T-helper 1 cell treated with Interleukin-12 subunit alpha and Interleukin-12 subunit beta and Interleukin-4 antibody, amounts not matched to agents 30 μg/mL and 1 μg/mL, for 36 hours (primary cell): ENCODE measurements around the gene TMEM147.

ENCODE experiments used
- H3K27ac Mint-ChIP-seq: one replicate; pipeline ENCODE4 v1.8.0; 2021; ENCODE audit warnings: mild to moderate bottlenecking, mixed read lengths
- H3K27me3 Mint-ChIP-seq: one replicate; pipeline ENCODE4 v1.8.0; 2021; ENCODE audit warnings: low read depth, mixed read lengths
- H3K36me3 Mint-ChIP-seq: one replicate; pipeline ENCODE4 v1.8.0; 2021; ENCODE audit warnings: low read depth, mixed read lengths
- H3K4me1 Mint-ChIP-seq: one replicate; pipeline ENCODE4 v1.8.0; 2021; ENCODE audit warnings: low read depth, mixed read lengths
- H3K4me3 Mint-ChIP-seq: one replicate; pipeline ENCODE4 v1.8.0; 2021; ENCODE audit warnings: mild to moderate bottlenecking, moderate library complexity, mixed read lengths
- H3K9me3 Mint-ChIP-seq: one replicate; pipeline ENCODE4 v1.8.0; 2021; ENCODE audit warnings: mixed read lengths

TMEM147 gene

GRCh38 chr19:35549174-35549788, 3.9 kb downstream of the TMEM147 start:
- Mint-ChIP-seq H3K4me1 (peaks cover 21% of the 10 kb centered on the region), H3K36me3 (peaks cover 7% of the 10 kb centered on the region), H3K9me3 (no peaks in the 10 kb centered on the region), H3K27me3 (no peaks in the 10 kb centered on the region), H3K27ac (no peak overlapping the region), H3K4me3 (no peak overlapping the region)

DNA sequence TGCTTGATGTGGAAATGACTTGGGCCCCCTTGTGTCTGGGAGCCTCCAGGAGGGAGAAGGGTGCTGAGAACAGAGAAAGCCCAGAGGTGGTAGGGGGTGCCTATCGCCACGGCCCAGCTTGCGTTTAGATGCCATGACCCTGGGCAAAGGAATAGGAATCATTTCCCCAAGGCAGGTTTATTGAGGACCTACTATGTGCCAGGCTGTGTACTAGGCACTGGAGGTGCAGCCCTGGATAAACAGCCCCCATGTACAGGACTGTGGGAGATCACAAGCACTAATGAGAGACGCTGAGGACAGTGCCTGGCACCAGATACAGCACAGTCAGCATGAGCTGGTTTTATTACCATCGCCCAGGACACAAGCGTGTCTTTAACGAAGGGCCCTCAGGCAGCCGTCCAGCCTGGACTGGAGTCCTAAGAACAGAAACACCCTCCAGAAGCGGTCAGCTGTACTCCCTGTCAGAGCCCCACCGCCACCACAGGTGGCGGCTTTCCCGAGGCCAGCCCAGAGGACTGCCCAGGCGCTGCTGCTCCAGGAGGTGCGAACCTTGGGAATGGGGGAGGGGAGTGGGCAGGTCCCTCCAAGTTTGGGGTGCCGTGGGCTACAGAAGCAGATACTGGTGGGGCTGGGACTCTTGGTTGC, 4.6 kb downstream of the TMEM147 start:
- Mint-ChIP-seq H3K27ac (no peak overlapping the region), H3K4me3 (no peak overlapping the region)

GRCh38 chr19:35551091-35551810, 5.8 kb downstream of the TMEM147 start:
- no peak overlapping the region for H3K4me3 Mint-ChIP-seq
- H3K27me3 Mint-ChIP-seq = peaks cover 7% of the 10 kb centered on the region
- no peaks in the 10 kb centered on the region for H3K9me3 Mint-ChIP-seq
- H3K4me1 Mint-ChIP-seq = peaks cover 15% of the 10 kb centered on the region
- peaks cover 7% of the 10 kb centered on the region for H3K36me3 Mint-ChIP-seq
- H3K27ac Mint-ChIP-seq = no peak overlapping the region

More for the DNA sequence above, 4.6 kb downstream of the TMEM147 start:
- peaks cover 16% of the 10 kb centered on the region for H3K4me1 Mint-ChIP-seq
- no peaks in the 10 kb centered on the region for H3K27me3 Mint-ChIP-seq
- H3K9me3 Mint-ChIP-seq = no peaks in the 10 kb centered on the region
- H3K36me3 Mint-ChIP-seq = peaks cover 7% of the 10 kb centered on the region

GRCh38 chr19:35552534-35553384, 7.3 kb downstream of the TMEM147 start:
- Mint-ChIP-seq H3K4me3 (no peak overlapping the region), H3K36me3 (peaks cover 2% of the 10 kb centered on the region), H3K9me3 (no peaks in the 10 kb centered on the region), H3K4me1 (peaks cover 8% of the 10 kb centered on the region), H3K27ac (no peak overlapping the region), H3K27me3 (peaks cover 19% of the 10 kb centered on the region)

- Mint-ChIP-seq H3K36me3 (peaks cover 2% of the 10 kb centered on the region), H3K9me3 (no peaks in the 10 kb centered on the region), H3K27me3 (peaks cover 21% of the 10 kb centered on the region), H3K4me1 (peaks cover 8% of the 10 kb centered on the region), H3K4me3 (no peak overlapping the region), H3K27ac (no peak overlapping the region)
These were observed 8.1 kb downstream of the TMEM147 start for GRCh38 chr19:35553385-35554000.

GRCh38 chr19:35554076-35554475, 8.7 kb downstream of the TMEM147 start:
- peaks cover 7% of the 10 kb centered on the region for H3K4me1 Mint-ChIP-seq
- no peaks in the 10 kb centered on the region for H3K9me3 Mint-ChIP-seq
- no peak overlapping the region for H3K4me3 Mint-ChIP-seq
- peaks cover 26% of the 10 kb centered on the region for H3K27me3 Mint-ChIP-seq
- H3K27ac Mint-ChIP-seq = no peak overlapping the region
- peaks cover 2% of the 10 kb centered on the region for H3K36me3 Mint-ChIP-seq

GRCh38 chr19:35555301-35556005, 10.0 kb downstream of the TMEM147 start:
- H3K4me1 Mint-ChIP-seq = peaks cover 4% of the 10 kb centered on the region
- H3K4me3 Mint-ChIP-seq = no peak overlapping the region
- peaks cover 2% of the 10 kb centered on the region for H3K36me3 Mint-ChIP-seq
- peaks cover 31% of the 10 kb centered on the region for H3K27me3 Mint-ChIP-seq
- H3K27ac Mint-ChIP-seq = no peak overlapping the region
- no peaks in the 10 kb centered on the region for H3K9me3 Mint-ChIP-seq

DNA sequence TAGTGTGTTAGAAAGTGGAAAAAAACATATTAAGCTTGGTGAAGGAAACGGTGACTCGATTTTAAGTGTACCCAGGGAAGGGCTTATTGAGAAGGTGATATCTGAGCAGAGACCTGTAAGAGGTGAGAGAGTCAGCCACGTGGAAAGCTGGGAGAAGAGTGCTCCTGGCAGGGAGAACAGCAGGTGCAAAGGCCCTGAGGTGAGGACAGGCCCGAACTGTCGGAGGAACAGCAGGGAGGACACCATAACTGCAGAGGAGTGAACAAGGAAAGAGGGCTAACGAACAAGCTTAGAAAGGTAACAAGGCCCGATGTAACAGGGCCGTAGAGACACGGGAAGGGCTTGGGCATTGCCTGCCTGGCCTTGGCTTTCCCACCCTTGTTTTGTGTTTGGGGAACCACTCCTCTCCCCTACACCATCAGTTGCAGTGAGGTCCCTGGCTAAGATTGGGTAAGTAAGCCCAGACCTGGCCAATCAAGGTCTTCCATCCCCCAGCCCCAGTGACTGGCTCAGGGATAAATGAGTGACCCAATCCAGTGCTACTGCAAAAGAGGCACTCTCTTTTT, 10.7 kb downstream of the TMEM147 start:
- peaks cover 2% of the 10 kb centered on the region for H3K36me3 Mint-ChIP-seq
- peaks cover 34% of the 10 kb centered on the region for H3K27me3 Mint-ChIP-seq
- H3K9me3 Mint-ChIP-seq = no peaks in the 10 kb centered on the region
- peaks cover 4% of the 10 kb centered on the region for H3K4me1 Mint-ChIP-seq
- H3K4me3 Mint-ChIP-seq = no peak overlapping the region
- H3K27ac Mint-ChIP-seq = no peak overlapping the region

DNA sequence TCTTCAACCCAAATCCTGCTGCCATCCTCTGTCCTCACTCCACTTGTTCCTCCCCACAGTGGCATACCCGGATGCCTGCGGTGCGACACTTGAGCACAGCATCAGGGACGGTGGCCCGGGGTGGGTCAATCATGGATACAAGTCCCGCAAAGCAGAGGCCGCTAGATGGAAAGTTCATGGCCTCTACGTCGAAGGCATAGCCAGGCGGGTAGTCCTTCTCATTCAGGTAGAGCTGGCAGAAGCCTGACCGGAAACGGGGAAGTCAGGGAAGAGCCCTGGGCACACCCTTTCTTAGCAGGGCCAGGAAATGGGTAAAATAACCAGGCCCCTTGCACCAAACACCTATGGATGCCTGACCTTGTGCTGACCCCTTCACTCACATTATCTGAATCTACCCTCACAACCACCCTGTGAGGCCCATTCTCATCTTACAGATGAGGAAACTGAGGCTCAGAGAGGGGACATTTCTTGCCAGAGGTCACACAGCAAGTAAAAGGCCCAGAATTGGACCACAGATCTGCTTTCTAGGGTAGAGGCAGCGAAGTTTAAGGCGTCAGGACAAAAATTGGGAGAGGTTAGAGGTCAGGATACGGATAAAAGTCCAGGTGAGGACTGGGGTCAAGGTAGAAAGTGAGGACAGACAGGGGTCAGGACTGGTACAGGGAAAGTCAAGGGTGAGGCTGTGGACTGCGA, 11.6 kb downstream of the TMEM147 start:
- H3K4me3 Mint-ChIP-seq = peak overlapping the region; percentile 66
- peaks cover 4% of the 10 kb centered on the region for H3K4me1 Mint-ChIP-seq
- peaks cover 41% of the 10 kb centered on the region for H3K27me3 Mint-ChIP-seq
- no peaks in the 10 kb centered on the region for H3K9me3 Mint-ChIP-seq
- H3K36me3 Mint-ChIP-seq = peaks cover 2% of the 10 kb centered on the region
- no peak overlapping the region for H3K27ac Mint-ChIP-seq

- no peak overlapping the region for H3K27ac Mint-ChIP-seq
- H3K4me1 Mint-ChIP-seq = peaks cover 4% of the 10 kb centered on the region
- peaks cover 47% of the 10 kb centered on the region for H3K27me3 Mint-ChIP-seq
These were observed 12.3 kb downstream of the TMEM147 start for GRCh38 chr19:35557539-35558399.

DNA sequence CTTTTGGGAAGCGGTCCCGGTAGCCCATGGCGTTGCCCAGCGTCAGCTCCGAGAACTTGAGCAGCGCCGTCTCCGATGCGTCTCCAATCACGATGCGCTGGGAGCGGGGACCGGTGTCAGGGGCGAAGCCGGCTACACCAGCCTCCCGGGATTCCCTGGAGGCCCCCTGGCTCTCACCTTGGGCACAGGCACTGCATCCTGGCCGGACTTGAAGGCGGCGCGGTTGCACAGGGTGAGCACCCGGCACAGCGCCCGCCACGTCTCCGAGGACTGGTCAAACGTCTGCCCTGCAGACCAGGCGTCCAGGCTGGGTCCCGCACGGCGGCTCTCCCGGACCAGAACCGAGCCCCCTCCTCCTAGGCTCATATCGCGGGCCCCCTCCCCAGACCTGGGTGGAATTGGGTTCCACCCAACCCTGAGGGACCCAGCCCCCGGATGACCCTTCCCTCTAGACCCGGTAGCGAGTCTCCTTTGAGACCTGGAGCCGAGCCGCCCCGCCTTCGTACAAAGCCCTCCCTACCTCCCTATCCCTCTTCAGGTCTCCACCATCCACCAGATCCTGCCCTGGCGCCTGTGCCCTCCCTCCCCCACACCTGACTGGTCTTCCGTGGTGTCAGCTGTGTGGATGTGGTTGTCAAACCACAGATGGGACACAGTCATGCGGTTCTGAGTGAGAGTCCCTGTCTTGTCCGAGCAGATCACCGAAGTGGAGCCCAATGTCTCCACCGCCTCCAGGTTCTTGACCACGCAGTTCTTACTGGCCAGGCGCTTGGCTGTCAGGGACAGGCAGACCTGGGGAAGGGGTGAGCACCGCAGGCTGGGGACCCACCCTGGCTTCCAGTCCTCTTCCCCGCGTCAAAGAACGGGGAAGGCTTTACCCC, 13.2 kb downstream of the TMEM147 start:
- peaks cover 2% of the 10 kb centered on the region for H3K36me3 Mint-ChIP-seq
- no peak overlapping the region for H3K27ac Mint-ChIP-seq
- H3K4me1 Mint-ChIP-seq = peaks cover 4% of the 10 kb centered on the region
- H3K4me3 Mint-ChIP-seq = no peak overlapping the region
- no peaks in the 10 kb centered on the region for H3K9me3 Mint-ChIP-seq
- H3K27me3 Mint-ChIP-seq = peaks cover 48% of the 10 kb centered on the region

More at GRCh38 chr19:35557539-35558399, 12.3 kb downstream of the TMEM147 start:
- Mint-ChIP-seq H3K4me3 (peak overlapping the region; percentile 81), H3K9me3 (no peaks in the 10 kb centered on the region), H3K36me3 (peaks cover 2% of the 10 kb centered on the region)
